Eye (tissue), 1 donor: ENCODE results near the gene TNFRSF8.
"Not testable (repeated sequence)": the region's sequence is repeated elsewhere in the genome, so short reads cannot be mapped to it uniquely, and the experiment has no call there.

Experiments
- DNase-seq: peaks from one replicate; pipeline ENCODE4 v3.0.0-alpha.2; 2015

Gene TNFRSF8

GRCh38 chr1:12090326-12090725 lies 27.2 kb downstream of the TNFRSF8 start:
- DNase-seq = no peak

GRCh38 chr1:12091191-12091590 lies 28.1 kb downstream of the TNFRSF8 start:
- DNase-seq = no peak

- DNase-seq = no peak
Measured at GRCh38 chr1:12094180-12094579, 31.1 kb downstream of the TNFRSF8 start.

- no peak for DNase-seq
Measured at GRCh38 chr1:12095452-12096263, 32.6 kb downstream of the TNFRSF8 start.

- DNase-seq = no peak
Measured at GRCh38 chr1:12096615-12097014, 33.5 kb downstream of the TNFRSF8 start.

GRCh38 chr1:12097321-12097720 lies 34.2 kb downstream of the TNFRSF8 start:
- DNase-seq = no peak

- DNase-seq = no peak
Measured at GRCh38 chr1:12098786-12099185, 35.7 kb downstream of the TNFRSF8 start.

- no peak for DNase-seq
Measured at GRCh38 chr1:12099610-12100009, 36.5 kb downstream of the TNFRSF8 start.

GRCh38 chr1:12100071-12100470 lies 37.0 kb downstream of the TNFRSF8 start:
- DNase-seq = no peak

- not testable (repeated sequence) for DNase-seq
Measured at GRCh38 chr1:12101120-12101519, 38.0 kb downstream of the TNFRSF8 start.

GRCh38 chr1:12102066-12102465 lies 39.0 kb downstream of the TNFRSF8 start:
- no peak for DNase-seq

GRCh38 chr1:12104417-12104816 lies 41.3 kb downstream of the TNFRSF8 start:
- DNase-seq = no peak

- DNase-seq = no peak
Measured at GRCh38 chr1:12106153-12106552, 43.0 kb downstream of the TNFRSF8 start.

GRCh38 chr1:12106861-12107260 lies 43.8 kb downstream of the TNFRSF8 start:
- DNase-seq = not testable (repeated sequence)

- DNase-seq = no peak
Measured at GRCh38 chr1:12107718-12108117, 44.6 kb downstream of the TNFRSF8 start.

GRCh38 chr1:12109901-12110300 lies 46.8 kb downstream of the TNFRSF8 start:
- no peak for DNase-seq

GRCh38 chr1:12111741-12112140 lies 48.6 kb downstream of the TNFRSF8 start:
- no peak for DNase-seq

- DNase-seq = no peak
Measured at GRCh38 chr1:12112711-12113161, 49.6 kb downstream of the TNFRSF8 start.

- DNase-seq = no peak
Measured at GRCh38 chr1:12113433-12114339, 50.6 kb downstream of the TNFRSF8 start.

- no peak for DNase-seq
Measured at GRCh38 chr1:12114340-12114683, 51.2 kb downstream of the TNFRSF8 start.

- no peak for DNase-seq
Measured at GRCh38 chr1:12114916-12115315, 51.8 kb downstream of the TNFRSF8 start.

GRCh38 chr1:12121212-12122003 lies 58.3 kb downstream of the TNFRSF8 start:
- no peak for DNase-seq

- no peak for DNase-seq
Measured at GRCh38 chr1:12123172-12123571, 60.1 kb downstream of the TNFRSF8 start.
